ENCODE results near the gene TPM3.
"Not testable (repeated sequence)": the region's sequence is repeated elsewhere in the genome, so short reads cannot be mapped to it uniquely, and the experiment has no call there.

The TPM3 gene

GRCh38 chr1:154151311-154151710, 40.6 kb downstream of the TPM3 start:
- no peak for TF ChIP-seq CTCF (IDR thresholded peaks at IDR 0.05; ENCODE audit: insufficient read depth, low read length, poor library complexity, severe bottlenecking)
- DNase-seq (ENCODE audit: extremely low read depth, insufficient read length) = no peak
- peaks cover 5% of the 10 kb centered on the region for H3K36me3 ChIP-seq (ENCODE audit: control insufficient read depth, insufficient read depth, low read length)
- H3K27me3 ChIP-seq (replicated peaks; ENCODE audit: control insufficient read depth, insufficient read depth, low read length) = no peaks in the 10 kb centered on the region
- H3K4me3 ChIP-seq (replicated peaks; ENCODE audit: low read depth, low read length) = no peak overlapping the region

- no peak overlapping the region for H3K4me3 ChIP-seq (replicated peaks; ENCODE audit: low read depth, low read length)
- no peaks in the 10 kb centered on the region for H3K36me3 ChIP-seq (ENCODE audit: control insufficient read depth, insufficient read depth, low read length)
- no peak for TF ChIP-seq CTCF (IDR thresholded peaks at IDR 0.05; ENCODE audit: insufficient read depth, low read length, poor library complexity, severe bottlenecking)
- DNase-seq (ENCODE audit: extremely low read depth, insufficient read length) = peak; percentile 38
- no peaks in the 10 kb centered on the region for H3K27me3 ChIP-seq (replicated peaks; ENCODE audit: control insufficient read depth, insufficient read depth, low read length)
Observed at GRCh38 chr1:154148807-154149206, 43.1 kb downstream of the TPM3 start.

GRCh38 chr1:154147505-154147904, 44.4 kb downstream of the TPM3 start:
- DNase-seq (ENCODE audit: extremely low read depth, insufficient read length); H3K27me3 ChIP-seq (replicated peaks; ENCODE audit: control insufficient read depth, insufficient read depth, low read length); H3K36me3 ChIP-seq (ENCODE audit: control insufficient read depth, insufficient read depth, low read length); H3K4me3 ChIP-seq (replicated peaks; ENCODE audit: low read depth, low read length): not testable (repeated sequence)

- H3K36me3 ChIP-seq (ENCODE audit: control insufficient read depth, insufficient read depth, low read length) = no peaks in the 10 kb centered on the region
- DNase-seq (ENCODE audit: extremely low read depth, insufficient read length) = no peak
- peak; percentile 35 for TF ChIP-seq CTCF (IDR thresholded peaks at IDR 0.05; ENCODE audit: insufficient read depth, low read length, poor library complexity, severe bottlenecking)
- H3K4me3 ChIP-seq (replicated peaks; ENCODE audit: low read depth, low read length) = no peak overlapping the region
- H3K27me3 ChIP-seq (replicated peaks; ENCODE audit: control insufficient read depth, insufficient read depth, low read length) = no peaks in the 10 kb centered on the region
Observed at GRCh38 chr1:154145986-154146385, 45.9 kb downstream of the TPM3 start.

GRCh38 chr1:154142358-154142757, 49.5 kb downstream of the TPM3 start:
- no peak overlapping the region for H3K4me3 ChIP-seq (replicated peaks; ENCODE audit: low read depth, low read length)
- no peak for DNase-seq (ENCODE audit: extremely low read depth, insufficient read length)
- no peaks in the 10 kb centered on the region for H3K27me3 ChIP-seq (replicated peaks; ENCODE audit: control insufficient read depth, insufficient read depth, low read length)
- no peak for TF ChIP-seq CTCF (IDR thresholded peaks at IDR 0.05; ENCODE audit: insufficient read depth, low read length, poor library complexity, severe bottlenecking)
- H3K36me3 ChIP-seq (ENCODE audit: control insufficient read depth, insufficient read depth, low read length) = no peaks in the 10 kb centered on the region

GRCh38 chr1:154141240-154141639, 50.7 kb downstream of the TPM3 start:
- H3K27me3 ChIP-seq (replicated peaks; ENCODE audit: control insufficient read depth, insufficient read depth, low read length) = no peaks in the 10 kb centered on the region
- TF ChIP-seq CTCF (IDR thresholded peaks at IDR 0.05; ENCODE audit: insufficient read depth, low read length, poor library complexity, severe bottlenecking) = no peak
- H3K4me3 ChIP-seq (replicated peaks; ENCODE audit: low read depth, low read length) = no peak overlapping the region
- no peaks in the 10 kb centered on the region for H3K36me3 ChIP-seq (ENCODE audit: control insufficient read depth, insufficient read depth, low read length)
- DNase-seq (ENCODE audit: extremely low read depth, insufficient read length) = no peak

Measured in GM06990 (cell line).